RPMI8226 (cell line): Measurements from ENCODE around the gene UNG.
"Not testable (repeated sequence)": the region's sequence is repeated elsewhere in the genome, so short reads cannot be mapped to it uniquely, and the experiment has no call there.

Experiments used
- DNase-seq: peaks from one replicate; pipeline ENCODE4 v3.0.0-alpha.2; 2015

UNG gene

GRCh38 chr12:109097435-109098182 is at the start of gene UNG:
Gene UNG (plus strand): TSS chr12:109097597. CDS start chr12:109097680, 83 bp downstream.
- peak; percentile 98 for DNase-seq

GRCh38 chr12:109048706-109049105 is 48.7 kb upstream of the UNG start:
- DNase-seq: not testable (repeated sequence)

GRCh38 chr12:109049794-109050193 is 47.6 kb upstream of the UNG start:
- DNase-seq: not testable (repeated sequence)

- DNase-seq: no peak
Observed at GRCh38 chr12:109052097-109052413, 45.3 kb upstream of the UNG start.

- peak; percentile 92 for DNase-seq
Observed at GRCh38 chr12:109052414-109053323, 44.7 kb upstream of the UNG start, which contains the start of gene USP30. Gene USP30 (plus strand): TSS chr12:109052576. CDS start chr12:109052679, 103 bp downstream.

GRCh38 chr12:109053382-109054123 is 43.8 kb upstream of the UNG start:
- DNase-seq: peak; percentile 39

- DNase-seq: not testable (repeated sequence)
Observed at GRCh38 chr12:109054124-109054513, 43.3 kb upstream of the UNG start.

- no peak for DNase-seq
Observed at GRCh38 chr12:109054520-109054919, 42.9 kb upstream of the UNG start.

GRCh38 chr12:109056891-109057290 is 40.5 kb upstream of the UNG start:
- no peak for DNase-seq

GRCh38 chr12:109057376-109057775 is 40.0 kb upstream of the UNG start:
- no peak for DNase-seq

- DNase-seq: no peak
Observed at GRCh38 chr12:109058773-109059172, 38.6 kb upstream of the UNG start.

- DNase-seq: no peak
Observed at GRCh38 chr12:109064143-109064542, 33.3 kb upstream of the UNG start.

- no peak for DNase-seq
Observed at GRCh38 chr12:109065154-109065852, 32.1 kb upstream of the UNG start.

GRCh38 chr12:109065853-109066193 is 31.6 kb upstream of the UNG start:
- DNase-seq: no peak

- no peak for DNase-seq
Observed at GRCh38 chr12:109069307-109070271, 27.8 kb upstream of the UNG start.

- DNase-seq: no peak
Observed at GRCh38 chr12:109074866-109075265, 22.5 kb upstream of the UNG start.

- no peak for DNase-seq
Observed at GRCh38 chr12:109082751-109083150, 14.6 kb upstream of the UNG start.

GRCh38 chr12:109084425-109084824 is 13.0 kb upstream of the UNG start:
- no peak for DNase-seq

- no peak for DNase-seq
Observed at GRCh38 chr12:109085590-109085989, 11.8 kb upstream of the UNG start.

GRCh38 chr12:109087250-109087649 is 10.1 kb upstream of the UNG start:
- peak; percentile 11 for DNase-seq

- no peak for DNase-seq
Observed at GRCh38 chr12:109088818-109089217, 8.6 kb upstream of the UNG start.

GRCh38 chr12:109089683-109090082 is 7.7 kb upstream of the UNG start:
- no peak for DNase-seq
